GM21381 (cell line): ENCODE data around the gene BOLA2B.

Experiments
- ATAC-seq: cut with Tn5 transposase; IDR thresholded peaks from one replicate; pipeline ENCODE4 v1.9.1; 2021; ENCODE audit warnings: mild to moderate bottlenecking, moderate library complexity; ENCODE audit not compliant: unreplicated experiment

BOLA2B gene

DNA sequence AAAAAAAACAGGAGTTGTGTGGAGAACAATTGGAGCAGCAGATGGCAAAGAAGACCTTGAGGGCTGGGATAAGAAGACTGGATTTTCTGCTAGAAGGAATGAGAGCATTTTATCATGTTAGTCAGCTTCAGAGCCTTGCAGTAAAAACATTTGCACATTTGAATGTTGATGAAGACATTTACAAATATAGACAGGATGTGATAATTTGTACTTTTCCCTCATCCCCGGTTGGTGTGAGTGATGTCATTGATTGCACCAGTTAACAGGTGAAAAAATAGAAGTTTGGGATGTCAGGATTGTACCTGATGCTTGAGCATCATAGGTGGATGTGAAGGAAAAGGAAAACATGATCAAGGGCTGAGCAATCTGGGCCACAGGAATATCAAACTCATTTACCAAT is 47.8 kb downstream of the BOLA2B start:
- ATAC-seq = no peak

- ATAC-seq = no peak
Observed at GRCh38 chr16:30144917-30145316, 48.5 kb downstream of the BOLA2B start.

DNA sequence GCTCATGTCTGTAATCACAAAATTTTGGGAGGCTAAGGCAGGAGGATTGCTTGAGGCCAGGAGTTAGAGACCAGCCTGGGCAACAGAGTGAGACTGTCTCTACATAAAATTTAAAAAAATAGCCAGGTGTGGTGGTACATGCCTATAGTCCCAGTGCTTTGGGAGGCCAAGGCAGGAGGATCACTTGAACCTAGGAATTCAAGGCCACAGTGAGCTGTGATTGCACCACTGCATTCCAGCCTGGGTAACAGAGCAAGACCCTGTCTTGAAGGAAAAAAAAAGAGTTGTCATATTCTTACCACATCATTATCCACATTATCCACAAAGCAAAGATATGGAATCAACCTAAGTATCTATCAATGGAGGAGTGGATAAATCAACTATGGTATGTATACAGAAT is 49.4 kb downstream of the BOLA2B start:
- ATAC-seq = no peak

GRCh38 chr16:30143347-30143702 is 50.1 kb downstream of the BOLA2B start:
- no peak for ATAC-seq
